Measurements from ENCODE around the gene SLC7A9. TPM values are rescaled to one million over a fixed set of nuclear protein-coding genes. Genes with fewer than 3 reads are reported as not detected.

SLC7A9 gene
- polyA plus RNA-seq, 1 donor from 2014 or later = 2.5 TPM

DNA sequence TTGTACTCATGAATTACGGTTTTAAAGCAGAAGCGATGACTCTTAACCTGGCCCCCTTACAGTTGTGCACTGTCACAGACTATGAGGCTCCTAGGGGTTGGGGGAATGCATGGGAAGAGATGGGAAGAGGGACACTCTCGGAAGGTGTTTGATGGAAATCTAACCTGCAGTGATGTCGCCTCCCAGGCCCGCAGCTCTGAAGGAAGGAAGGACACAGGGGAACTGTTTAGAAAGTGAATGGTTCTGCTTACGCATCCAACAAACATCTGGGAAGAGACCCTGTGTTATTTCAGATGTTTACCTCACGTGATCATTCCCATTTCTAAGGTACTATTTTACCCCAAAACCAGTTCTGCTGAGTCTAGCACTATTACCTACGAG, 48.0 kb upstream of the SLC7A9 start:
- Histone ChIP-seq H3K4me3 (ENCODE audit: low read length) (no peak overlapping the region), H3K27me3 (ENCODE audit: insufficient read depth, low read depth, low read length) (no peaks in the 10 kb centered on the region), H3K79me2 (replicated peaks; ENCODE audit: insufficient read depth, low read length) (no peaks in the 10 kb centered on the region), H3K9me2 (ENCODE audit: insufficient read depth, low read length) (no peaks in the 10 kb centered on the region), H3F3A (ENCODE audit: insufficient read depth, low read length, poor library complexity, severe bottlenecking) (no peaks in the 10 kb centered on the region), H3K27ac (ENCODE audit: low read length) (no peak overlapping the region), H3K9ac (ENCODE audit: low read length) (no peak overlapping the region), H3K4me2 (ENCODE audit: low read length) (no peak overlapping the region), H2AFZ (ENCODE audit: low read depth, low read length) (no peak overlapping the region), H4K20me1 (ENCODE audit: insufficient read depth) (no peaks in the 10 kb centered on the region), H3K9me3 (ENCODE audit: low read length) (no peaks in the 10 kb centered on the region), H3K36me3 (ENCODE audit: insufficient read depth, low read length) (no peaks in the 10 kb centered on the region)
- TF ChIP-seq, protein P1, sequence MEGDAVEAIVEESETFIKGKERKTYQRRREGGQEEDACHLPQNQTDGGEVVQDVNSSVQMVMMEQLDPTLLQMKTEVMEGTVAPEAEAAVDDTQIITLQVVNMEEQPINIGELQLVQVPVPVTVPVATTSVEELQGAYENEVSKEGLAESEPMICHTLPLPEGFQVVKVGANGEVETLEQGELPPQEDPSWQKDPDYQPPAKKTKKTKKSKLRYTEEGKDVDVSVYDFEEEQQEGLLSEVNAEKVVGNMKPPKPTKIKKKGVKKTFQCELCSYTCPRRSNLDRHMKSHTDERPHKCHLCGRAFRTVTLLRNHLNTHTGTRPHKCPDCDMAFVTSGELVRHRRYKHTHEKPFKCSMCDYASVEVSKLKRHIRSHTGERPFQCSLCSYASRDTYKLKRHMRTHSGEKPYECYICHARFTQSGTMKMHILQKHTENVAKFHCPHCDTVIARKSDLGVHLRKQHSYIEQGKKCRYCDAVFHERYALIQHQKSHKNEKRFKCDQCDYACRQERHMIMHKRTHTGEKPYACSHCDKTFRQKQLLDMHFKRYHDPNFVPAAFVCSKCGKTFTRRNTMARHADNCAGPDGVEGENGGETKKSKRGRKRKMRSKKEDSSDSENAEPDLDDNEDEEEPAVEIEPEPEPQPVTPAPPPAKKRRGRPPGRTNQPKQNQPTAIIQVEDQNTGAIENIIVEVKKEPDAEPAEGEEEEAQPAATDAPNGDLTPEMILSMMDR (IDR thresholded peaks at IDR 0.05; ENCODE audit: poor library complexity, severe bottlenecking) = no peak
- no peak for TF ChIP-seq EP300 (conservative IDR thresholded peaks at IDR 0.05; ENCODE audit: poor library complexity, severe bottlenecking)
- TF ChIP-seq POLR2AphosphoS5 (IDR thresholded peaks at IDR 0.05) = no peak
- TF ChIP-seq REST (IDR thresholded peaks at IDR 0.05; ENCODE audit: borderline replicate concordance) = no peak
- no peak for TF ChIP-seq MXI1 (conservative IDR thresholded peaks at IDR 0.05; ENCODE audit: poor library complexity, severe bottlenecking)
- no peak for TF ChIP-seq RAD21 (conservative IDR thresholded peaks at IDR 0.05)
- no peak for TF ChIP-seq TAF1 (IDR thresholded peaks at IDR 0.05; ENCODE audit: low read depth)
- no peak for TF ChIP-seq EZH2 (IDR thresholded peaks at IDR 0.05; ENCODE audit: borderline replicate concordance, insufficient read depth, low read length, poor library complexity, severe bottlenecking)
- no peak for TF ChIP-seq SMC3 (conservative IDR thresholded peaks at IDR 0.05; ENCODE audit: poor library complexity)

DNA sequence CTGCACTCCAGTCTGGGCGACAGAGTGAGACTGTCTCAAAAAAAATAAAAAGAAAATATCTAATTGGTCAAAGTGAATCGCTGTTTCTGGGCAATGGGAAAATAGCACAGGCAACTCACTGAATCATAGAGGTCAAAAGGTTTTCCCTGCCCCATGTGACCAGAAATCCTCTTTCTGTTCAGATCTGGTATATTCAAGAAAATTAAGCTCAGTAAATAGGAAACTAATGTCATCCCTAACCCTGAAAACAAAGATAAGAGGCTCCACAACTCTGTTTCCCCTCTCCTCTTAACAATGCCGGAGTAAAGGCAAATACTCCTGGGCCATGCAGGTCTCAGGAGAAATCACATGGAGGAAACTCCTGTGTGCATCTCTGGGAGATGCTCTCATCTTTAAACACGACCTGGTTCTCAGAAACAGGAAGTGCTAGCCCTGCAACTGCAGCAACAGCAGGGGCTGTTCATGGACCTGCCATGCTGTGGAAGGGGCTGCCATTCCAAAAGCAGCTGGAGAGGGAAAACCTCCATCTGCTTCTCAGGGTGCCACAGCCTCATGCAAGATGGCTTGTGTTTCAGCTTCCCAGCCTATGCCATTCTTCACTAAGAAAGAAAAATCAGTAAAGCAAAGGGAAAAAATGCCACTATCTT, 47.5 kb upstream of the SLC7A9 start:
- Histone ChIP-seq H3K36me3 (ENCODE audit: insufficient read depth, low read length) (no peaks in the 10 kb centered on the region), H3K27ac (ENCODE audit: low read length) (no peak overlapping the region), H3K9me3 (ENCODE audit: low read length) (no peaks in the 10 kb centered on the region), H4K20me1 (ENCODE audit: insufficient read depth) (no peaks in the 10 kb centered on the region), H3K27me3 (ENCODE audit: insufficient read depth, low read depth, low read length) (no peaks in the 10 kb centered on the region), H3K4me2 (ENCODE audit: low read length) (no peak overlapping the region), H3K79me2 (replicated peaks; ENCODE audit: insufficient read depth, low read length) (no peaks in the 10 kb centered on the region), H3K9me2 (ENCODE audit: insufficient read depth, low read length) (no peaks in the 10 kb centered on the region), H3K4me3 (ENCODE audit: low read length) (no peak overlapping the region), H3F3A (ENCODE audit: insufficient read depth, low read length, poor library complexity, severe bottlenecking) (no peaks in the 10 kb centered on the region), H3K9ac (ENCODE audit: low read length) (no peak overlapping the region), H2AFZ (ENCODE audit: low read depth, low read length) (no peak overlapping the region)
- TF ChIP-seq TAF1 (IDR thresholded peaks at IDR 0.05; ENCODE audit: low read depth) (no peak), SMC3 (conservative IDR thresholded peaks at IDR 0.05; ENCODE audit: poor library complexity) (no peak), RAD21 (conservative IDR thresholded peaks at IDR 0.05) (no peak), EP300 (conservative IDR thresholded peaks at IDR 0.05; ENCODE audit: poor library complexity, severe bottlenecking) (no peak), POLR2AphosphoS5 (IDR thresholded peaks at IDR 0.05) (no peak), MXI1 (conservative IDR thresholded peaks at IDR 0.05; ENCODE audit: poor library complexity, severe bottlenecking) (no peak), REST (IDR thresholded peaks at IDR 0.05; ENCODE audit: borderline replicate concordance) (no peak), EZH2 (IDR thresholded peaks at IDR 0.05; ENCODE audit: borderline replicate concordance, insufficient read depth, low read length, poor library complexity, severe bottlenecking) (no peak)
- TF ChIP-seq, protein P1 (IDR thresholded peaks at IDR 0.05; ENCODE audit: poor library complexity, severe bottlenecking) = no peak

Measured in neural cell (in vitro differentiated cells).